ENCODE measurements around the gene EXTL2. TPM values are rescaled to one million over a fixed set of nuclear protein-coding genes. Genes with fewer than 3 reads are reported as not detected.
A peak's percentile ranks its signal among the peaks of the same experiment; 100 is the strongest.

EXTL2 gene
- total and polyA plus RNA-seq, 9 of the 15 experiments (the other 6 are each of a cell fraction or from before 2014, with no cell fraction given): 8.5 to 40.7 (median 26.0) TPM

DNA sequence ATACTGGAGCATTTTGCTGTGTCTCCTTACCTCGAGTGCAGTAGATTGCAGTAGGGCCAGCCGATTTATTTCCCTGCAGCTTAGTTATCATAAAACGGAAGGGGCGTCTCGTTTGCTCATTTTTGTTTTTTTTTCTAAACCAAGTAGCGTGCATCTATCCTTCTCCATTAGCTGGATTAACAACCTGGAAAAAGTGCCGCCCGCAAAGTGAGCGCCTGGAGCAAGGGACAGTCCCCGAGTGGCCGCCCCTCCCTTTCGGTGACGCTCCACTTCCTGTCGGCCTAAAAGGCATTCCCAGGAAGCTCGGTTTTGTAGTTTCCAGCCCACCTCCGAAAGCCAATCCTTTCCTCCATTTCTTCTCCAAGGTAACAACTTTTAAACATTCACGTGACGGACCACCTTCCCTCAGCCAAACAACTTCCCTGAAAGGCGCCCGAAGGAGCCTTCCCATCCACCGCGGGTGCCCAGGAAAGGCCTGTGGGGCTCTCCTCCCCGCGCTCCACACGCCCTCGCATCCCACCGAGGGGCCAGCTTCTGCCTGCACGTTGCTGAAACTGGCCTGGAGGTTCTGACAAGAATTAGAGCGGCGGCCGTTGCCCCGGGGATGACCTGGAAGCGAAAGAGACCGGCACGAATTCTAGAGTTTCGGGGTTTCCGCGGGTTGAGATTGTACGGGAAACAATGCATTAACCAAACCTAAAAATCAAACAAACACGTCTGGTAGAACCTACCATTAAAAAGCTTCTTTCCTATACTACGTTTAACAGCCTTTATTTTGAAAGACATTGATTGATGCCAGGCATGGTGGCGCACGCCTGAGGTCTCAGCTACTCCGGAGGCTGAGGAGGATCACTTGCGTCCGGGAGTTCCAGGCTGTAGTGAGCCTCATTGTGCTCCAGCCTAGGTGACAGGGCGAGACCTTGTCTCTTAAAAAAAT is at the start of gene EXTL2 (continued):
- TF ChIP-seq XRCC3 (IDR thresholded peaks at IDR 0.05): no peak
- no peak for TF ChIP-seq ZNF445 (CRISPR knock-in tag; IDR thresholded peaks at IDR 0.05; ENCODE audit: low read depth)
- no peak for TF ChIP-seq MCM5 (IDR thresholded peaks at IDR 0.05; ENCODE audit: low read depth)
- TF ChIP-seq ZNF76 (CRISPR knock-in tag; IDR thresholded peaks at IDR 0.05; ENCODE audit: borderline replicate concordance): no peak
- TF ChIP-seq POLR2H (tag; IDR thresholded peaks at IDR 0.05; ENCODE audit: low read depth): peak; percentile 54; the same call in 1 of the 2 replicates
- no peak for TF ChIP-seq NR4A1 (CRISPR knock-in tag; IDR thresholded peaks at IDR 0.05)
- no peak for TF ChIP-seq NR4A1 (tag; IDR thresholded peaks at IDR 0.05)
- no peak for TF ChIP-seq ZFP30 (CRISPR knock-in tag; IDR thresholded peaks at IDR 0.05; ENCODE audit: borderline replicate concordance)
- no peak for TF ChIP-seq DPF2 (IDR thresholded peaks at IDR 0.05)
- no peak for TF ChIP-seq DMBX1 (CRISPR knock-in tag; IDR thresholded peaks at IDR 0.05; ENCODE audit: borderline replicate concordance)
- no peak for TF ChIP-seq RCOR1 (IDR thresholded peaks at IDR 0.05; ENCODE audit: borderline replicate concordance in 1 of 2, low read depth in 2 of 2, low read length in 2 of 2)
- no peak for TF ChIP-seq MAFG (tag; conservative IDR thresholded peaks at IDR 0.05)
- TF ChIP-seq, protein P1, sequence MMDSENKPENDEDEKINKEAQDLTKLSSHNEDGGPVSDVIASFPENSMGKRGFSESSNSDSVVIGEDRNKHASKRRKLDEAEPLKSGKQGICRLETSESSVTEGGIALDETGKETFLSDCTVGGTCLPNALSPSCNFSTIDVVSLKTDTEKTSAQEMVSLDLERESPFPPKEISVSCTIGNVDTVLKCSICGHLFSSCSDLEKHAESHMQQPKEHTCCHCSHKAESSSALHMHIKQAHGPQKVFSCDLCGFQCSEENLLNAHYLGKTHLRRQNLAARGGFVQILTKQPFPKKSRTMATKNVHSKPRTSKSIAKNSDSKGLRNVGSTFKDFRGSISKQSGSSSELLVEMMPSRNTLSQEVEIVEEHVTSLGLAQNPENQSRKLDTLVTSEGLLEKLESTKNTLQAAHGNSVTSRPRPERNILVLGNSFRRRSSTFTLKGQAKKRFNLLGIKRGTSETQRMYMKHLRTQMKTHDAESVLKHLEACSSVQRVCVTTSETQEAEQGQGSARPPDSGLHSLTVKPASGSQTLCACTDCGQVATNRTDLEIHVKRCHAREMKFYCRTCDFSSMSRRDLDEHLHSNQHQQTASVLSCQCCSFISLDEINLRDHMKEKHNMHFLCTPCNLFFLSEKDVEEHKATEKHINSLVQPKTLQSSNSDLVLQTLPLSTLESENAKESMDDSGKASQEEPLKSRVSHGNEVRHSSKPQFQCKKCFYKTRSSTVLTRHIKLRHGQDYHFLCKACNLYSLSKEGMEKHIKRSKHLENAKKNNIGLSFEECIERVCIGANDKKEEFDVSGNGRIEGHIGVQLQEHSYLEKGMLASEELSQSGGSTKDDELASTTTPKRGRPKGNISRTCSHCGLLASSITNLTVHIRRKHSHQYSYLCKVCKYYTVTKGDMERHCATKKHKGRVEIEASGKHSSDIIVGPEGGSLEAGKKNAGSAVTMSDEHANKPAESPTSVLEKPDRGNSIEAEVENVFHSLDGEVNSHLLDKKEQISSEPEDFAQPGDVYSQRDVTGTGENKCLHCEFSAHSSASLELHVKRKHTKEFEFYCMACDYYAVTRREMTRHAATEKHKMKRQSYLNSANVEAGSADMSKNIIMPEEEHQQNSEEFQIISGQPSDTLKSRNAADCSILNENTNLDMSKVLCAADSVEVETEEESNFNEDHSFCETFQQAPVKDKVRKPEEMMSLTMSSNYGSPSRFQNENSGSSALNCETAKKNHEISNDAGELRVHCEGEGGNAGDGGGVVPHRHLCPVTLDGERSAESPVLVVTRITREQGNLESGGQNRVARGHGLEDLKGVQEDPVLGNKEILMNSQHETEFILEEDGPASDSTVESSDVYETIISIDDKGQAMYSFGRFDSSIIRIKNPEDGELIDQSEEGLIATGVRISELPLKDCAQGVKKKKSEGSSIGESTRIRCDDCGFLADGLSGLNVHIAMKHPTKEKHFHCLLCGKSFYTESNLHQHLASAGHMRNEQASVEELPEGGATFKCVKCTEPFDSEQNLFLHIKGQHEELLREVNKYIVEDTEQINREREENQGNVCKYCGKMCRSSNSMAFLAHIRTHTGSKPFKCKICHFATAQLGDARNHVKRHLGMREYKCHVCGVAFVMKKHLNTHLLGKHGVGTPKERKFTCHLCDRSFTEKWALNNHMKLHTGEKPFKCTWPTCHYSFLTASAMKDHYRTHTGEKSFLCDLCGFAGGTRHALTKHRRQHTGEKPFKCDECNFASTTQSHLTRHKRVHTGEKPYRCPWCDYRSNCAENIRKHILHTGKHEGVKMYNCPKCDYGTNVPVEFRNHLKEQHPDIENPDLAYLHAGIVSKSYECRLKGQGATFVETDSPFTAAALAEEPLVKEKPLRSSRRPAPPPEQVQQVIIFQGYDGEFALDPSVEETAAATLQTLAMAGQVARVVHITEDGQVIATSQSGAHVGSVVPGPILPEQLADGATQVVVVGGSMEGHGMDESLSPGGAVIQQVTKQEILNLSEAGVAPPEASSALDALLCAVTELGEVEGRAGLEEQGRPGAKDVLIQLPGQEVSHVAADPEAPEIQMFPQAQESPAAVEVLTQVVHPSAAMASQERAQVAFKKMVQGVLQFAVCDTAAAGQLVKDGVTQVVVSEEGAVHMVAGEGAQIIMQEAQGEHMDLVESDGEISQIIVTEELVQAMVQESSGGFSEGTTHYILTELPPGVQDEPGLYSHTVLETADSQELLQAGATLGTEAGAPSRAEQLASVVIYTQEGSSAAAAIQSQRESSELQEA (IDR thresholded peaks at IDR 0.05; ENCODE audit: low read depth): no peak
- TF ChIP-seq CBX3 (IDR thresholded peaks at IDR 0.05; ENCODE audit: borderline replicate concordance in 1 of 2, low read length in 2 of 2): no peak
- TF ChIP-seq, protein P2, sequence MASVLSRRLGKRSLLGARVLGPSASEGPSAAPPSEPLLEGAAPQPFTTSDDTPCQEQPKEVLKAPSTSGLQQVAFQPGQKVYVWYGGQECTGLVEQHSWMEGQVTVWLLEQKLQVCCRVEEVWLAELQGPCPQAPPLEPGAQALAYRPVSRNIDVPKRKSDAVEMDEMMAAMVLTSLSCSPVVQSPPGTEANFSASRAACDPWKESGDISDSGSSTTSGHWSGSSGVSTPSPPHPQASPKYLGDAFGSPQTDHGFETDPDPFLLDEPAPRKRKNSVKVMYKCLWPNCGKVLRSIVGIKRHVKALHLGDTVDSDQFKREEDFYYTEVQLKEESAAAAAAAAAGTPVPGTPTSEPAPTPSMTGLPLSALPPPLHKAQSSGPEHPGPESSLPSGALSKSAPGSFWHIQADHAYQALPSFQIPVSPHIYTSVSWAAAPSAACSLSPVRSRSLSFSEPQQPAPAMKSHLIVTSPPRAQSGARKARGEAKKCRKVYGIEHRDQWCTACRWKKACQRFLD (CRISPR knock-in tag; IDR thresholded peaks at IDR 0.05): no peak
- no peak for TF ChIP-seq CTBP1 (IDR thresholded peaks at IDR 0.05; ENCODE audit: borderline replicate concordance)
- TF ChIP-seq ZNF174 (CRISPR knock-in tag; IDR thresholded peaks at IDR 0.05): no peak
